CD1c-positive myeloid dendritic cell (primary cell): Measurements from ENCODE around the gene TMEM212.

Source experiments
- DNase-seq: peaks from one replicate; pipeline ENCODE4 v3.0.0-alpha.2; 2016; ENCODE audit errors: extremely low spot score

TMEM212 gene

DNA sequence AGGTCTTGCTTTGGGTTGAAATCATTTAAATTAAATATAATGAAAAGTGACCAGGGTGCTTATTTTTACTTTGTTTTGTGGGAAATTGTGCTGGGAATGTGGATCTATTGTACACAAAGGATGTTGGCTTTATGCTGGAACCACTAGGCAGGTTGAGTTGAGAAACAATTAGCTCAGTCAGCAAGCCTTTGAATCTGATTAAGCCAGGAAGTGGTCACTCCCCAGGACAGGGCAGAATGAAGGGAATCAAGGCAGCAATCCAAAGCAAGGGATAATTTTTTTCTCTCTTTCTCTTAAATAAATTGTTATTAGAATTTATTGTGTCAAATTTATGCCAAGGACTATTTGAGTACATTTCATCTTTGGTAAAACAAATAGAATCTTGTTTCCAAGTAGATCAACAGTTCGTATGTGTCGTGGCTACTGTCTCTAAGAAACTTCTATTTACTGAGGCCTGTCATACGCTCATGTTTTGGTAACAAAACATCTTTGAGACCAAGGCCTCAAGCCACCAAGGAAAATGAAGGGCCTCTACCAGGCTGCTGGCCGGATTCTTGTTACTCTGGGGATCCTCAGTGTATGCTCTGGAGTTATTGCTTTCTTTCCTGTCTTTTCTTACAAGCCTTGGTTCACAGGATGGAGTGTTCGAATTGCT, at the start of gene TMEM212:
TMEM212 (plus strand) TSS at position 486 of the 655 bp plus-strand sequence; CDS start at position 521, 35 bp downstream.
- DNase-seq = no peak

GRCh38 chr3:171796625-171797264, 46.4 kb upstream of the TMEM212 start:
- DNase-seq = no peak

DNA sequence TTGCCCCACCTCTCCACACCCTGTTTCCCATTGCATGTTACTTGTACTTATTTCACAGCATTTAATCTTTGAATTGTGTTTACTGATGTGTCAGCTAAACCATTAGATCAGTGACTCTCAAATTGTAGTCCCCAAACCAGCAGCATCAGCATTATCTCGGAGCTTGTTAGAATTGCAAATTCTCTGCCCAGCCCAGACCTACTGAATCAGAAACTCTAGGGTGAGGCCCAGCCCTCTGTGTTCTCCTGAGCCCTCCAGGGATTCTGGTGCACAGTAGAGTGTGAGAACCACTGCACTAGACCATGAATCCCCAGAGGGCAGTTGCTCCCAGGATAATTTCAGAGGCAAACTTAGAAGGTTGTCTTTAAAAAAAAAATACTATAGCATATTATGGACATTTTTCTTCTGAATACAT, 45.9 kb upstream of the TMEM212 start:
- DNase-seq = no peak

- DNase-seq = no peak
Measured at GRCh38 chr3:171797873-171798272, 45.3 kb upstream of the TMEM212 start.

DNA sequence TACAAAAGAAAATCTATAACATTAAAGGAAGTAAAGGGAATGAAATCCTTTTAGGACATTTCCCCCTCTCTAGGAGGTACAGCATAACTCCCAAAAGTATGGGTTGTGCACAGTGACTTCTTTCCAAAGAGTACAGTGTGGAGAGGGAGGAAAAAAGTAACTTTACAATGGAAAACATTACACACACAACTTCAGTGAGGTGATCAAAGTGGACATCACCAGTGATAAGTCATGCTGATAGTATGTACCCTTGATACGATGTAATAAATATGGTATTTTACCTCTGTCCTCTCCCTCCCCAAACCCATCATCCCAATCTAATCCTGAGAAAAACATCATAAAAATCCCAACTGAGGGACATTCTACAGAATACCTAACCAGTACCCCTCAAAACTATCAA, 43.6 kb upstream of the TMEM212 start:
- DNase-seq = no peak

DNA sequence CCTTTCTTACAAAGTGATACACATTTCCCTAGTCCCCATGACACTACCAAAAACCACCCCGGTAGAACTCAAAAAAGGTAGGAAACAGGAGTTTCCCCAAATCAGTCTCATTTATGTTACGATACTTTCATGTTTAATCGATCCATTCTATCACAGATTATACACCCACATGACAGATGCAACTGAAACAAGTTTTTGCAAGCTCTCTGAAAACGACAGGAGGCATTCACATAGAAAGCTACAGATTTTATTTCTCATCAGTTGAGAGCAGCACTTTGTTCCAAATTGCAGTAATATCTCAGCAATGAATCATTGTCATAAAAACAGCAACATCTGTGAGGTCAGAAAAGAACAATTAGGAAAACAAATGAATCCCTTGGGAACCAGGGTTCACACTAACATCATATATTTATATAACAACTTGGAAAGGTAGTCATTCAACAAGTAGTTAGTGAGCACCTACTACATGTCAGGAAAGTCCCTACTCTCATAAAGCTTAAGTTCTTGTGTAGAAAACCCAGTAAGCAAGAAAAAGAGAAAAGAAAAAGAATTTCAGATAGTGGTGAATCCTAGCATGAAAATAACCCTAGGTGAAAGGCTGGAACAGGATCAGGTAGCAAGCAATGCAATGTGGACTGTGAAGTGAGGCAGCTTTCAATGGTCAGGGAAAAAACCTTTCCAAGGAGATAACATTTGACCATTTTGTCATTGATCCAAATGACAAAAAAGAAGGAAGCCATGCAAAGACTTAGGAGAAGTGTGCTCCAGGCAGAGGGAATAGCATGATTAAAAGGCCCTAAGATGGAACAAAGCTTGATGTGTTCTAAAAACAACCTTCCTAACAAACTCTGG, 41.2 kb upstream of the TMEM212 start:
- no peak for DNase-seq

DNA sequence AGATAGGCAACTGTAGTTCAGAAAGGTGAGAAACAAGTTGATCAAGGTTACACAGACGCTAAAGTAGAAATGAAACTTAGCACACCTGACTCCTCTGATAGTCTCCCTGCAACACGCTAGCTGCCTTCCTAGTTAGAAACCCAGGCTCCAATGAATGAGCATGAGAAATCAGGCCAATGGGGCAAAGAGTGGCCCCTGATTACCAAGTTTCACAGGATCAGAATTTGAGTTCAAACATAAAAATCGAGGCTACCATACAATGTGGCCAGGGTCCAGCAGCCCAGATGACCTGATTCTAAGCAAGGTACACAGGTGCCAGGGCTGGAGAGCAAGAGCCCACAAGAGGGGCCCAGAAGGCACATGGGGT, 40.6 kb upstream of the TMEM212 start:
- DNase-seq = no peak

DNA sequence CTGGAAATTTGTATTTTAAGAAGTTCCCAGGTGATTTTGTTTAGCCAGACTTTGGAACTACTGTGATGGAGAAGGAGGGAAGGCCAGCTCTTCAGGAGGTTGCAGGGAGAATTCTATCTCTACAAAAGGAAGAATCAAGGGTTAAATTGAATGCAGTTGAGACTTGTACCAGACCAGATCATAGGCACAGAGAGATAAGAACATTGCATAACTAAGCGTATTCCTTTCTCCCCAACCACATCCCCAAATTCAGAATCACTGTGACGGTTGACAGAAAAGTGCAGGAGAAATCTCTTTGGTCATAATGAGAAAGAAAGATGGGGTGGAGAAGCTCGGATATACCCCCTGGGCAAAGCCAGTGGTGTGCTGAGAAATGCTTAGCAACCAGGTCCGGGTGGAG, 40.1 kb upstream of the TMEM212 start:
- no peak for DNase-seq

DNA sequence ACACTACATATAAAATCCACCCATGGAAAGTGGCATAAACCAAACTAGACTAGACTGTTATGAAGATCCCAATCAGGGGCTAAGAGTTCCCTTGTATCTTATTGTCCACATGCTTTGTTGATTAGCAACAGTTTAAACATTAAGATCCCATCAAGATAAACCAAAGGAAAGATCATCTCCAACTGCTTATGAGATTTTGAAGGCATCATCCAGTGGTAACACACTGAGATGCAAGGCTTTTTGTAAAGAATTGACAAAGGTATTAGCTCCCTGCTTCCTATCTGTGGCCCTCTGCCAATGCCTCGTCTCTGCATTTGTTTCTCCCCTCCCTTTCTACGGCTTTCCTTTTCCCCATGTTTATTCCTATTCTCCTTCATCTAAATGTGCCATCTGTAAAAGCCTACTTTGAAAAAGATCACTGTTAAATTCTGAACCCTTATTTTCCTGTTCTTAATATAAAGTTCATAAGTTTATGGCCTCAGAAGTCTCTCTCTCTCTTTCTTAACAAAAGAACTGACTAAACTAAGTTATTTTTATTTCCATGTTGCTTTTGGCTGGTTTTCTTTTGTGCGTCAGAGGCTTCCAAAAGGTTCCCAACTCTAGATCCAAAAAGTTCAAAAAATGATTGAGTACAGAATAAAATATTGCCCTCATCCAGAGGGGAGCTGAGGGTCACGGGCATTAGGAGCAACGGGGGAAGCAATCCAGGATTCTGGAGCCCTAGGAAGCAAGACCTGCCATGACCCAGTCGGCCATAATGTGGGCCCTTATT, 38.3 kb upstream of the TMEM212 start:
- DNase-seq = no peak

GRCh38 chr3:171805687-171806086, 37.5 kb upstream of the TMEM212 start:
- no peak for DNase-seq

GRCh38 chr3:171806200-171807128, 36.7 kb upstream of the TMEM212 start:
- DNase-seq = peak; percentile 35

DNA sequence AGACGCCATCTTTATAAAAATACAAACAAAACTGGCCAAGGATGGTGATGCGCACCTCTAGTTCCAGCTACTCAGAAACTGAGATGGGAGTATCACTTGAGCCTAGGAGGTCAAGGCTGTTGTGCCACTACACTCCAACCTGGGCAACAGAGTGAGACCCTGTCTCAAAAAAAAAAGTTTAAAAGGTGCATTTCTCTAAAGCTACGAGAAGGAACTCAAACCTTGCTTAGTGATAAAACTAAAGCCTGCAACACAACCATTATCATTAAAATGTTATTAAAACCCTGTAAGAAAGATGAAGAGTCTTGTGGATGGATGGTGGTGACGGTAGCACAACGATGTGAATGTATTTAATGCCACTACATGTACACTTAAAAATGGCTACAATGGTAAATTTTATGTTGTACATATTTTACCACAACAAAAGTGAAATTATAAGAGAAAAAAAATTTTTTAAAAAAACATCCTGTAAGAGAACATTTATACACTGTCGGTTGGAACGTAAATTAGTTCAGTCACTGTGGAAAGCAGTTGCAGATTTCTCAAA, 35.9 kb upstream of the TMEM212 start:
- no peak for DNase-seq

DNA sequence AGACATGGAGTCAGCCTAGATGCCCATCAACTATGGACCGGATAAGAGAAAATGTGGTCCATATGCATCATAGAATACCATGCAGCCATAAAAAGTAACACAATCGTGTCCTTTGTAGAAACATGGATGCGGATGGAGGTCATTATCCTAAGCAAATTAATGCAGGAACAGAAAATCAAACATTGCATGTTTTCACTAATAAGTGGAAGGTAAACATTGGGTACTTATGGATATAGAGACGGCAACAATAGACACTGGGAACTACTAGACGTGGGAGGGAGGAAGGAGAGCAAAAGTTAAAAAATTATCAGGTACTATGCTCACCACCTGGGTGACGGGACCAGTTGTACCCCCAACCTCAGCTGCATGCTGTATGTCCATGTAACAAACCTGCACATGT, 35.3 kb upstream of the TMEM212 start:
- no peak for DNase-seq

GRCh38 chr3:171809611-171809860, 33.6 kb upstream of the TMEM212 start:
- DNase-seq = no peak

- peak; percentile 83 for DNase-seq
Measured at GRCh38 chr3:171809861-171810628, 33.1 kb upstream of the TMEM212 start, which contains the start of gene PLD1. Gene PLD1 (minus strand): TSS chr3:171810483. CDS start chr3:171738051, 72,432 bp downstream.

DNA sequence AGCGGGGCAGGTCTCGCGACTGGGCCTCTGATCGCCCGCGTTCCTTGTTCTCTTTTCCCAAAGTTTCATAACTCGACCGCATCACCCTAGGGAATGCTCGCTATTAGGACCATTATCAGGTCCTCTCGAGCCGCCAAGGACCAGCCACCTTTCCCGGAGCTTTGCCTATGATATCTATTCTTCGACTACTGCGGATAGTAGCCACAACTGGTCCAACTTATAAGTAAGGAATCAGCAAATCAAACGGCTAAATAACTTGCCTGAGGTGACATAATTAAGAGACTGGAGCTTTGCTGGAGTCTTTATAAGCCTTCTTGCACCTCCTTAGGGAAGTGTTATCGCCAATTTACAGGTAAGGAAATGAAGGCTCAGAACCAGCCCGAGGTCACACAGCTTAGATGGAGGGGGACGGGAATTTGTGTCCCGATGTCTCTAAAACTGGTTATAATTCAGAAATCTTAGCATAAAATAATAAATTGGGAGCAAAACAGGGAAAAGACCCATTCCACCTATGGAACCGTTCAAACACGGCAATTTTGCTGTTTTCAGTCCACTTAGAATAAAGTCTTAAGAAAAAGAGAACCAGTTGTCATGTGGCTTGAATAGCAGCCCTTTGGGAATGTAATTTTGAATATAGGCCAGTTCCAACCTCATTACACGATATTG, 32.4 kb upstream of the TMEM212 start:
- DNase-seq = no peak

GRCh38 chr3:171811295-171811912, 31.7 kb upstream of the TMEM212 start:
- DNase-seq = peak; percentile 39

DNA sequence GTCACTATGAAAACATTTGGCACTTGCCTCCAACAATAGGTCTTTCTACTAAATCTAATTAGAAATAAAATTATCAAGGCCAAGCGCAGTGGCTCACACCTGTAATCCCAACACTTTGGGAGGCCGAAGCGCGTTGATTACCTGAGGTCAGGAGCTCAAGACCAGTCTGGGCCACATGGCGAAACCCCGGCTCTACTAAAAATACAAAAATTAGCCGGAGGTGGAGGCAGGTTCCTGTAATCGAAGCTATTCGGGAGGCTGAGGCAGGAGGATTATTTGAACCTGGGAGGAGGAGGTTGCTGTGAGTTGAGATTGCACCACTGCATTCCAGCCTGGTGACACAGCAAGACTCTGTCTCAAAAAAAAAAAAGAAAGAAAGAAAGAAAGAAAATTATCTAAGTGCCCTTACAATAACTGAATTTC, 31.2 kb upstream of the TMEM212 start:
- DNase-seq = no peak

DNA sequence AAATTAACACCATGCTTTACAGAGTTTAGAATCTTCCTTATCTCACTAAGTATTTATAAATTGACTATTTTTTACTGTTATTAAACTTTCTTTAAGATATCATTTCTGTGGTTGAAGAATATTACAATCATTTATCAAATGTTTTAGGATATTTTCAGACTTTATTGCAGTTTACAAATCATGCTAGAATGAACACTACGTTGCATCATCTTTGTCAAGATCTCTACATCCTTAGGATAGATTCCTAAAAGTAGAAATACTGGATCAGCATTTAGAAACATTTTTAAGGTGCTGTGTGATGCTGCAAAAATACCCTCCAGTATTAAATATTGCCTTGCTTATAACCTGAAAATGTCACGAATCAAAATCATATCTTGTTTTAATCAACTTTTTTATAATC, 30.3 kb upstream of the TMEM212 start:
- no peak for DNase-seq
